Trophoblast cell (in vitro differentiated cells and primary cell): ENCODE measurements around the gene ARHGEF3.
"Not testable (repeated sequence)": the region's sequence is repeated elsewhere in the genome, so short reads cannot be mapped to it uniquely, and the experiment has no call there.

Experiments used
- DNase-seq, 2 donors: peaks; one replicate each; pipeline ENCODE4 v3.0.0-alpha.2; 2016
- H2AFZ ChIP-seq: 2 replicates; pipeline ENCODE4 v1.6.1; 2013; ENCODE audit warnings: low read length, moderate library complexity, mild to moderate bottlenecking; ENCODE audit not compliant: insufficient read depth, poor library complexity
- H2AK5ac ChIP-seq: 2 replicates; pipeline ENCODE4 v1.6.1; 2013; ENCODE audit warnings: mild to moderate bottlenecking, low read length
- H2BK120ac ChIP-seq: 2 replicates; pipeline ENCODE4 v1.6.1; 2013; ENCODE audit warnings: low read length, mild to moderate bottlenecking, moderate library complexity; ENCODE audit not compliant: insufficient read depth, poor library complexity
- H2BK12ac ChIP-seq: 2 replicates; pipeline ENCODE4 v1.6.1; 2013; ENCODE audit warnings: mild to moderate bottlenecking, low read length, moderate library complexity
- H2BK5ac ChIP-seq: 2 replicates; pipeline ENCODE4 v1.6.1; 2013; ENCODE audit warnings: low read length, low read depth, moderate library complexity, mild to moderate bottlenecking; ENCODE audit not compliant: poor library complexity
- H3K14ac ChIP-seq: 2 replicates; pipeline ENCODE4 v1.6.1; 2013; ENCODE audit warnings: mild to moderate bottlenecking, low read length
- H3K18ac ChIP-seq: 2 replicates; pipeline ENCODE4 v1.6.1; 2013; ENCODE audit warnings: mild to moderate bottlenecking, low read length
- H3K23ac ChIP-seq: 2 replicates; pipeline ENCODE4 v1.6.1; 2013; ENCODE audit warnings: low read length
- H3K27ac ChIP-seq: 2 replicates; pipeline ENCODE4 v1.5.1; 2013; ENCODE audit warnings: low read depth, mild to moderate bottlenecking, inconsistent platforms, low read length, moderate library complexity
- H3K27me3 ChIP-seq: 2 replicates; pipeline ENCODE4 v1.6.1; 2013; ENCODE audit warnings: inconsistent platforms, mild to moderate bottlenecking, low read length, moderate library complexity; ENCODE audit not compliant: insufficient read depth
- H3K36me3 ChIP-seq, 2 experiments: 1 replicate in 1 of 2; 2 replicates in 1 of 2; pipeline ENCODE4 v1.6.1; 2013; ENCODE audit warnings: low read length in 2 of 2, mild to moderate bottlenecking in 2 of 2, moderate library complexity in 1 of 2; ENCODE audit not compliant: insufficient read depth in 2 of 2, control insufficient read depth in 1 of 2
- H3K4ac ChIP-seq: 2 replicates; pipeline ENCODE4 v1.6.1; 2013; ENCODE audit warnings: low read depth, mild to moderate bottlenecking, low read length, moderate library complexity
- H3K4me1 ChIP-seq, 2 experiments: 1 replicate in 1 of 2; 2 replicates in 1 of 2; pipeline ENCODE4 v1.6.1; 2013; ENCODE audit warnings: low read length in 2 of 2, mild to moderate bottlenecking in 2 of 2, moderate library complexity in 1 of 2; ENCODE audit not compliant: insufficient read depth in 2 of 2, control insufficient read depth in 1 of 2
- H3K4me2 ChIP-seq: 2 replicates; pipeline ENCODE4 v1.6.1; 2013; ENCODE audit warnings: inconsistent platforms, mild to moderate bottlenecking, low read length, moderate library complexity
- H3K4me3 ChIP-seq: 2 replicates; pipeline ENCODE4 v1.5.1; 2013; ENCODE audit warnings: mild to moderate bottlenecking, low read depth, low read length, inconsistent platforms
- H3K79me1 ChIP-seq: one replicate; pipeline ENCODE4 v1.6.1; 2013; ENCODE audit warnings: low read length
- H3K79me2 ChIP-seq: 2 replicates; pipeline ENCODE4 v1.6.1; 2013; ENCODE audit warnings: low read length, mild to moderate bottlenecking; ENCODE audit not compliant: control insufficient read depth, insufficient read depth, poor library complexity
- H3K9ac ChIP-seq: 2 replicates; pipeline ENCODE4 v1.6.1; 2013; ENCODE audit warnings: mild to moderate bottlenecking, low read length
- H3K9me3 ChIP-seq: 2 replicates; pipeline ENCODE4 v1.6.1; 2013; ENCODE audit warnings: low read depth, mild to moderate bottlenecking, control low read depth, inconsistent platforms, low read length; ENCODE audit not compliant: insufficient read depth
- H4K12ac ChIP-seq: 2 replicates; pipeline ENCODE4 v1.6.1; 2013; ENCODE audit warnings: low read depth, mild to moderate bottlenecking, low read length, moderate library complexity
- H4K8ac ChIP-seq: 2 replicates; pipeline ENCODE4 v1.6.1; 2013; ENCODE audit warnings: low read depth, mild to moderate bottlenecking, low read length, moderate library complexity
- H4K91ac ChIP-seq: one replicate; pipeline ENCODE4 v1.6.1; 2013; ENCODE audit warnings: low read depth, mild to moderate bottlenecking, low read length, moderate library complexity
- WGBS: extraction: QIAGEN DNeasy Blood & Tissue Kit; methylation state at CpG from one replicate; pipeline ENCODE4 v1.1.7; 2013; ENCODE audit warnings: missing lambda C conversion rate; ENCODE audit not compliant: insufficient read length, insufficient coverage; ENCODE audit errors: extremely low coverage; 5-methylcytosine and 5-hydroxymethylcytosine counted together

Gene ARHGEF3

DNA sequence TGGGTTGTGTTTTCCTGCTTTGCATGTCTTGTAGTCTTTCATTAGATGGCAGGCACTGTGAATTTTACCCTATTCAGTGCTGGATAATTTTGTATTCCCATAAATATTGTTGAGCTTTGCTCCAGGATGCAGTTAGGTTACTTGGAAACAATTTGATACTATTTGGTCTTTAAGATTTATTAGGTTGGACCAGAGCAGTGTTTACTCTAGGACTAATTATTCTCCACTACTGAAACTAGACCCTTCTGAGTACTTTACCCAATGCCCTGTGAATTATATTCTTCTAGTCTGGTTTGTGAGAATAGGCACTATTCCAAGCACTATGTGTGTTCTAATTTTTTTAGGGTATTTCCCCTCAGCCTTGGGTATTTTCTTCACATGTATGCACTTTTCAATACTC is 80.9 kb downstream of the ARHGEF3 start:
- Histone ChIP-seq H2BK12ac (no peak overlapping the region), H2BK5ac (no peak overlapping the region), H2AFZ (no peak overlapping the region), H3K79me1 (no peaks in the 10 kb centered on the region), H3K9ac (no peak overlapping the region), H3K27me3 (no peaks in the 10 kb centered on the region), H4K8ac (no peak overlapping the region), H2AK5ac (no peak overlapping the region), H3K14ac (no peak overlapping the region), H4K91ac (no peak overlapping the region), H3K18ac (no peak overlapping the region), H4K12ac (no peak overlapping the region), H3K27ac (no peak overlapping the region), H3K4me1 (no peaks in the 10 kb centered on the region), H3K9me3 (no peaks in the 10 kb centered on the region), H3K4me2 (no peak overlapping the region), H3K36me3 (no peaks in the 10 kb centered on the region), H2BK120ac (no peak overlapping the region), H3K4me3 (no peak overlapping the region), H3K79me2 (no peaks in the 10 kb centered on the region), H3K23ac (no peak overlapping the region), H3K4ac (no peak overlapping the region)
- DNase-seq: no peak

- H4K91ac ChIP-seq, H3K4me3 ChIP-seq, DNase-seq, H3K79me2 ChIP-seq, H4K8ac ChIP-seq, H3K18ac ChIP-seq, H3K36me3 ChIP-seq, H3K27ac ChIP-seq, H3K27me3 ChIP-seq, H3K4me1 ChIP-seq, H2AFZ ChIP-seq, H3K9ac ChIP-seq, H2BK120ac ChIP-seq, H3K14ac ChIP-seq, H3K23ac ChIP-seq, H3K79me1 ChIP-seq, H3K9me3 ChIP-seq, H4K12ac ChIP-seq, H2AK5ac ChIP-seq, H3K4ac ChIP-seq, H3K4me2 ChIP-seq, H2BK5ac ChIP-seq, H2BK12ac ChIP-seq: not testable (repeated sequence)
- no CpG with 5 or more reads among the region's 21 CpGs for WGBS
Measured at GRCh38 chr3:56718809-56719208, 82.9 kb downstream of the ARHGEF3 start.

GRCh38 chr3:56711344-56711743 is 90.4 kb downstream of the ARHGEF3 start:
- no peaks in the 10 kb centered on the region for H3K9me3 ChIP-seq

GRCh38 chr3:56707412-56707811 is 94.3 kb downstream of the ARHGEF3 start:
- H3K36me3 ChIP-seq, H3K4me3 ChIP-seq: not testable (repeated sequence)
- WGBS: no CpG with 5 or more reads among the region's 6 CpGs

More at GRCh38 chr3:56711344-56711743, 90.4 kb downstream of the ARHGEF3 start:
- H2AFZ ChIP-seq: no peak overlapping the region
- H4K12ac ChIP-seq: no peak overlapping the region
- no peak overlapping the region for H3K18ac ChIP-seq
- DNase-seq: no peak
- no peaks in the 10 kb centered on the region for H3K79me2 ChIP-seq
- H4K91ac ChIP-seq: no peak overlapping the region
- no peak overlapping the region for H2BK12ac ChIP-seq
- H4K8ac ChIP-seq: no peak overlapping the region
- H3K4me3 ChIP-seq: no peak overlapping the region
- no peak overlapping the region for H3K4me2 ChIP-seq
- no peak overlapping the region for H3K9ac ChIP-seq
- H3K79me1 ChIP-seq: no peaks in the 10 kb centered on the region
- no peak overlapping the region for H2AK5ac ChIP-seq
- H2BK120ac ChIP-seq: no peak overlapping the region
- no peaks in the 10 kb centered on the region for H3K4me1 ChIP-seq
- H3K27ac ChIP-seq: no peak overlapping the region
- no peak overlapping the region for H2BK5ac ChIP-seq
- whole genome bisulfite sequencing: no CpG with 5 or more reads among the region's 2 CpGs
- no peak overlapping the region for H3K14ac ChIP-seq
- H3K36me3 ChIP-seq: no peaks in the 10 kb centered on the region
- no peak overlapping the region for H3K23ac ChIP-seq
- H3K27me3 ChIP-seq: no peaks in the 10 kb centered on the region
- no peak overlapping the region for H3K4ac ChIP-seq

DNA sequence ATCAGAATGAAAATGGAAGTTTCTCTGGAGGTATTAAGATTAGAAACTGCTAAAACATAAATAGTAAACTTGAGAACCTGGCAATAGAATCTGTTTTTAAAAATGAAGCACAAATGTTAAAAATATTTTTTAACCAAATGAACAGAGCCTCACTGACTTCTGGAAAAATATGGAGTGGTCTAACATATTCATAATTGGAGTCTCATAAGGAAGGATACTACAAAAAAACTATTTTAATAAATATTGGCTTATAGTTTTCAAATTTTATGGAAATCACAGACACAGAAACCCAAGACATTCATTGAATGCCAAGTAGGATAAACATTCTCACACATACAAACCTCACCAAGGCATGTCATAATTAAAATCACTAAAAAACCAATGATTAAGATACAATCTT is 95.1 kb downstream of the ARHGEF3 start:
- Histone ChIP-seq H4K91ac (no peak overlapping the region), H3K79me2 (no peaks in the 10 kb centered on the region), H2BK120ac (no peak overlapping the region), H3K4me3 (no peak overlapping the region), H3K9ac (no peak overlapping the region), H3K36me3 (no peaks in the 10 kb centered on the region), H2AK5ac (no peak overlapping the region), H4K12ac (no peak overlapping the region), H2BK5ac (no peak overlapping the region), H3K27me3 (no peaks in the 10 kb centered on the region), H3K27ac (no peak overlapping the region), H3K4me1 (no peaks in the 10 kb centered on the region), H3K4me2 (no peak overlapping the region), H3K4ac (no peak overlapping the region), H4K8ac (no peak overlapping the region), H3K14ac (no peak overlapping the region), H3K9me3 (no peaks in the 10 kb centered on the region), H3K18ac (no peak overlapping the region), H3K23ac (no peak overlapping the region), H2AFZ (no peak overlapping the region), H2BK12ac (no peak overlapping the region), H3K79me1 (no peaks in the 10 kb centered on the region)
- no peak for DNase-seq

More at GRCh38 chr3:56707412-56707811, 94.3 kb downstream of the ARHGEF3 start:
- not testable (repeated sequence) for H4K8ac ChIP-seq, H3K9me3 ChIP-seq, H2AK5ac ChIP-seq, H2AFZ ChIP-seq, H3K4me2 ChIP-seq, H3K9ac ChIP-seq, DNase-seq, H3K79me2 ChIP-seq, H3K79me1 ChIP-seq, H4K91ac ChIP-seq, H3K14ac ChIP-seq, H2BK12ac ChIP-seq, H2BK120ac ChIP-seq, H3K4ac ChIP-seq, H3K23ac ChIP-seq, H3K4me1 ChIP-seq, H2BK5ac ChIP-seq, H3K27ac ChIP-seq, H3K27me3 ChIP-seq, H4K12ac ChIP-seq, H3K18ac ChIP-seq
